HEK293 (cell line): ENCODE results near the gene METAP1D.

Experiments
- HOXA7 ChIP-seq: sonication (generic); formaldehyde crosslinking; IDR thresholded peaks from 2 replicates; pipeline ENCODE4 v1.8.1; 2022; ENCODE audit warnings: missing genetic modification reagents, borderline replicate concordance
- IKZF3 ChIP-seq: fragments of 450-650 bp; IDR thresholded peaks from 2 replicates; pipeline ENCODE4 v1.5.0; 2018; ENCODE audit warnings: missing biosample characterization, mild to moderate bottlenecking, missing genetic modification characterization, moderate library complexity
- KLF7 ChIP-seq: fragments of 450-650 bp; formaldehyde crosslinking; IDR thresholded peaks from 2 replicates; pipeline ENCODE4 v1.5.1; 2016; ENCODE audit warnings: missing biosample characterization, missing genetic modification characterization, borderline replicate concordance
- KLF9 ChIP-seq: fragments of 450-650 bp; formaldehyde crosslinking; IDR thresholded peaks from 2 replicates; pipeline ENCODE4 v1.5.1; 2016; ENCODE audit warnings: missing biosample characterization, missing genetic modification characterization, low read depth
- PRDM10 ChIP-seq: fragments of 450-650 bp; formaldehyde crosslinking; IDR thresholded peaks from 2 replicates; pipeline ENCODE4 v1.5.1; 2016; ENCODE audit warnings: missing biosample characterization, missing genetic modification characterization
- ZBTB8A ChIP-seq: fragments of 450-650 bp; formaldehyde crosslinking; IDR thresholded peaks from 2 replicates; pipeline ENCODE4 v1.5.1; 2016; ENCODE audit warnings: missing biosample characterization, missing genetic modification characterization
- ZEB2 ChIP-seq: fragments of 450-650 bp; formaldehyde crosslinking; IDR thresholded peaks from 2 replicates; pipeline ENCODE4 v1.5.1; 2016; ENCODE audit warnings: missing biosample characterization, missing genetic modification characterization
- ZFP3 ChIP-seq: fragments of 450-650 bp; formaldehyde crosslinking; IDR thresholded peaks from 2 replicates; pipeline ENCODE4 v1.5.1; 2016; ENCODE audit warnings: low read depth, missing biosample characterization, missing genetic modification characterization
- ZFP69B ChIP-seq: fragments of 450-650 bp; formaldehyde crosslinking; IDR thresholded peaks from 2 replicates; pipeline ENCODE4 v1.5.1; 2016; ENCODE audit warnings: missing biosample characterization, missing genetic modification characterization
- ZNF140 ChIP-seq: fragments of 450-650 bp; formaldehyde crosslinking; IDR thresholded peaks from 2 replicates; pipeline ENCODE4 v1.5.1; 2016; ENCODE audit warnings: missing biosample characterization, missing genetic modification characterization
- ZNF169 ChIP-seq: fragments of 450-650 bp; formaldehyde crosslinking; IDR thresholded peaks from 2 replicates; pipeline ENCODE4 v1.5.1; 2016; ENCODE audit warnings: missing biosample characterization, missing genetic modification characterization
- ZNF19 ChIP-seq: fragments of 450-650 bp; formaldehyde crosslinking; IDR thresholded peaks from 2 replicates; pipeline ENCODE4; 2016; ENCODE audit warnings: missing biosample characterization, missing genetic modification characterization, low read depth
- ZNF311 ChIP-seq: fragments of 450-650 bp; formaldehyde crosslinking; IDR thresholded peaks from 2 replicates; pipeline ENCODE4 v1.5.1; 2017; ENCODE audit warnings: missing biosample characterization, missing genetic modification characterization, borderline replicate concordance
- ZNF324 ChIP-seq: fragments of 450-650 bp; formaldehyde crosslinking; IDR thresholded peaks from 2 replicates; pipeline ENCODE4 v1.5.1; 2016; ENCODE audit warnings: missing biosample characterization, missing genetic modification characterization
- ZNF398 ChIP-seq: fragments of 450-650 bp; formaldehyde crosslinking; IDR thresholded peaks from 2 replicates; pipeline ENCODE4 v1.5.1; 2017; ENCODE audit warnings: missing biosample characterization, missing genetic modification characterization
- ZNF473 ChIP-seq: fragments of 450-650 bp; formaldehyde crosslinking; IDR thresholded peaks from 2 replicates; pipeline ENCODE4 v1.5.1; 2017; ENCODE audit warnings: missing biosample characterization, missing genetic modification characterization
- ZNF529 ChIP-seq: fragments of 450-650 bp; formaldehyde crosslinking; IDR thresholded peaks from 2 replicates; pipeline ENCODE4 v1.5.1; 2017; ENCODE audit warnings: missing genetic modification characterization, missing biosample characterization; ENCODE audit not compliant: insufficient replicate concordance
- ZNF571 ChIP-seq: fragments of 450-650 bp; formaldehyde crosslinking; IDR thresholded peaks from 2 replicates; pipeline ENCODE4 v1.5.0; 2017; ENCODE audit warnings: missing biosample characterization, missing genetic modification characterization
- ZNF585B ChIP-seq: fragments of 450-650 bp; formaldehyde crosslinking; IDR thresholded peaks from 2 replicates; pipeline ENCODE4 v1.5.1; 2016; ENCODE audit warnings: missing biosample characterization, missing genetic modification characterization
- ZNF600 ChIP-seq: fragments of 450-650 bp; formaldehyde crosslinking; IDR thresholded peaks from 2 replicates; pipeline ENCODE4 v1.5.1; 2016; ENCODE audit warnings: missing biosample characterization, missing genetic modification characterization
- ZNF610 ChIP-seq: fragments of 450-650 bp; formaldehyde crosslinking; IDR thresholded peaks from 2 replicates; pipeline ENCODE4 v1.5.1; 2016; ENCODE audit warnings: missing biosample characterization, missing genetic modification characterization, borderline replicate concordance
- ZNF664 ChIP-seq: fragments of 450-650 bp; formaldehyde crosslinking; IDR thresholded peaks from 2 replicates; pipeline ENCODE4 v1.5.1; 2016; ENCODE audit warnings: missing biosample characterization, missing genetic modification characterization
- ZNF704 ChIP-seq: fragments of 450-650 bp; formaldehyde crosslinking; IDR thresholded peaks from 2 replicates; pipeline ENCODE4 v1.5.1; 2016; ENCODE audit warnings: missing biosample characterization, missing genetic modification characterization
- ZNF777 ChIP-seq: fragments of 450-650 bp; formaldehyde crosslinking; IDR thresholded peaks from 2 replicates; pipeline ENCODE4 v1.5.1; 2017; ENCODE audit warnings: missing biosample characterization, missing genetic modification characterization, borderline replicate concordance
- ZNF830 ChIP-seq: fragments of 450-650 bp; IDR thresholded peaks from 2 replicates; pipeline ENCODE4 v1.5.0; 2018; ENCODE audit warnings: missing biosample characterization, missing genetic modification characterization, low read depth, mild to moderate bottlenecking, moderate library complexity
- ZXDB ChIP-seq: fragments of 450-650 bp; formaldehyde crosslinking; IDR thresholded peaks from 2 replicates; pipeline ENCODE4 v1.5.1; 2016; ENCODE audit warnings: missing biosample characterization, missing genetic modification characterization
- TF ChIP-seq, protein P1 (sequence below): fragments of 450-650 bp; formaldehyde crosslinking; IDR thresholded peaks from 2 replicates; pipeline ENCODE4 v1.5.1; 2016; ENCODE audit warnings: missing biosample characterization, missing genetic modification characterization
- TF ChIP-seq, protein P2 (sequence below): fragments of 450-650 bp; formaldehyde crosslinking; IDR thresholded peaks from 2 replicates; pipeline ENCODE4 v1.5.1; 2016; ENCODE audit warnings: missing biosample characterization, missing genetic modification characterization
- TF ChIP-seq, protein P3 (sequence below): fragments of 450-650 bp; formaldehyde crosslinking; IDR thresholded peaks from 2 replicates; pipeline ENCODE4 v1.5.1; 2017; ENCODE audit warnings: missing biosample characterization, missing genetic modification characterization

METAP1D gene

GRCh38 chr2:172084645-172085459 is 85.1 kb downstream of the METAP1D start (continued):
- TF ChIP-seq ZNF398 (tag by site-specific recombination) (peak; percentile 97), ZNF777 (tag by site-specific recombination) (no peak), ZFP3 (tag by site-specific recombination) (no peak), ZNF324 (0 out of 2 replicates have a peak, but pooled peaks have one; percentile 42), ZXDB (tag by site-specific recombination) (peak; percentile 77), PRDM10 (peak; percentile 59), ZNF664 (tag by site-specific recombination) (no peak), ZNF140 (tag by site-specific recombination) (no peak), ZNF600 (tag by site-specific recombination) (peak; percentile 71; the same call in 1 of the 2 replicates), ZNF571 (no peak), ZEB2 (tag by site-specific recombination) (peak; percentile 81), ZNF830 (tag by site-specific recombination) (no peak), ZNF704 (no peak), ZNF473 (tag by site-specific recombination) (no peak), ZNF311 (tag by site-specific recombination) (no peak), ZNF19 (tag by site-specific recombination) (no peak), ZFP69B (tag by site-specific recombination) (peak; percentile 30; the same call in 1 of the 2 replicates), HOXA7 (CRISPR knock-in tag) (no peak), KLF9 (tag by site-specific recombination) (peak; percentile 63; the same call in 1 of the 2 replicates), ZNF585B (tag by site-specific recombination) (no peak), IKZF3 (tag by site-specific recombination) (peak; percentile 86), ZBTB8A (tag by site-specific recombination) (peak; percentile 61; the same call in 1 of the 2 replicates), ZNF610 (tag by site-specific recombination) (0 out of 2 replicates have a peak, but pooled peaks have one; percentile 19), ZNF529 (no peak), KLF7 (tag by site-specific recombination) (peak; percentile 55; the same call in 1 of the 2 replicates), ZNF169 (no peak)
- TF ChIP-seq, protein P1, sequence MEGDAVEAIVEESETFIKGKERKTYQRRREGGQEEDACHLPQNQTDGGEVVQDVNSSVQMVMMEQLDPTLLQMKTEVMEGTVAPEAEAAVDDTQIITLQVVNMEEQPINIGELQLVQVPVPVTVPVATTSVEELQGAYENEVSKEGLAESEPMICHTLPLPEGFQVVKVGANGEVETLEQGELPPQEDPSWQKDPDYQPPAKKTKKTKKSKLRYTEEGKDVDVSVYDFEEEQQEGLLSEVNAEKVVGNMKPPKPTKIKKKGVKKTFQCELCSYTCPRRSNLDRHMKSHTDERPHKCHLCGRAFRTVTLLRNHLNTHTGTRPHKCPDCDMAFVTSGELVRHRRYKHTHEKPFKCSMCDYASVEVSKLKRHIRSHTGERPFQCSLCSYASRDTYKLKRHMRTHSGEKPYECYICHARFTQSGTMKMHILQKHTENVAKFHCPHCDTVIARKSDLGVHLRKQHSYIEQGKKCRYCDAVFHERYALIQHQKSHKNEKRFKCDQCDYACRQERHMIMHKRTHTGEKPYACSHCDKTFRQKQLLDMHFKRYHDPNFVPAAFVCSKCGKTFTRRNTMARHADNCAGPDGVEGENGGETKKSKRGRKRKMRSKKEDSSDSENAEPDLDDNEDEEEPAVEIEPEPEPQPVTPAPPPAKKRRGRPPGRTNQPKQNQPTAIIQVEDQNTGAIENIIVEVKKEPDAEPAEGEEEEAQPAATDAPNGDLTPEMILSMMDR (tag by site-specific recombination) = peak; percentile 81
- TF ChIP-seq, protein P2, sequence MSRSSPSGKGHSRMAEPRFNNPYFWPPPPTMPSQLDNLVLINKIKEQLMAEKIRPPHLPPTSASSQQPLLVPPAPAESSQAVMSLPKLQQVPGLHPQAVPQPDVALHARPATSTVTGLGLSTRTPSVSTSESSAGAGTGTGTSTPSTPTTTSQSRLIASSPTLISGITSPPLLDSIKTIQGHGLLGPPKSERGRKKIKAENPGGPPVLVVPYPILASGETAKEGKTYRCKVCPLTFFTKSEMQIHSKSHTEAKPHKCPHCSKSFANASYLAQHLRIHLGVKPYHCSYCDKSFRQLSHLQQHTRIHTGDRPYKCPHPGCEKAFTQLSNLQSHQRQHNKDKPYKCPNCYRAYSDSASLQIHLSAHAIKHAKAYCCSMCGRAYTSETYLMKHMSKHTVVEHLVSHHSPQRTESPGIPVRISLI (tag by site-specific recombination) = no peak
- TF ChIP-seq, protein P3, sequence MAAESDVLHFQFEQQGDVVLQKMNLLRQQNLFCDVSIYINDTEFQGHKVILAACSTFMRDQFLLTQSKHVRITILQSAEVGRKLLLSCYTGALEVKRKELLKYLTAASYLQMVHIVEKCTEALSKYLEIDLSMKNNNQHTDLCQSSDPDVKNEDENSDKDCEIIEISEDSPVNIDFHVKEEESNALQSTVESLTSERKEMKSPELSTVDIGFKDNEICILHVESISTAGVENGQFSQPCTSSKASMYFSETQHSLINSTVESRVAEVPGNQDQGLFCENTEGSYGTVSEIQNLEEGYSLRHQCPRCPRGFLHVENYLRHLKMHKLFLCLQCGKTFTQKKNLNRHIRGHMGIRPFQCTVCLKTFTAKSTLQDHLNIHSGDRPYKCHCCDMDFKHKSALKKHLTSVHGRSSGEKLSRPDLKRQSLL (tag by site-specific recombination) = peak; percentile 38; the same call in 1 of the 2 replicates
